A549 (cell line): ENCODE measurements around the gene RALGAPA1. TPM values are rescaled to one million over a fixed set of nuclear protein-coding genes. Genes with fewer than 3 reads are reported as not detected.

ENCODE experiments used
- ATAC-seq, 2 experiments: fragments of 200-7000 bp in 1 of 2; fragments of >200 bp in 1 of 2; cut with Nextera tagmentation in 1 of 2; cut with Tn5 transposase in 1 of 2; 3 replicates each; pipeline versions ENCODE4 v1.8.0 to v1.9.1; 2018 to 2020; ENCODE audit warnings: mild to moderate bottlenecking in 1 of 2, moderate library complexity in 1 of 2
- CTCF ChIA-PET: fragments of 300-600 bp; sonication (Branson Sonifier 250); formaldehyde crosslinking; extraction: SDS; loops from one replicate; lab custom pipeline; 2021; ENCODE audit warnings: antibody characterized with exemption, inconsistent platforms; lab: Yijun Ruan, JAX
- POLR2A ChIA-PET: fragments of 350-600 bp; formaldehyde crosslinking; extraction: SDS; loops from one replicate; lab custom pipeline; 2021; ENCODE audit warnings: antibody characterized with exemption, inconsistent platforms; lab: Yijun Ruan, JAX
- DNase-seq, 2 experiments: peaks; one replicate each; pipeline versions ENCODE4 v3.0.0 to v3.0.0-alpha.2; 2011 to 2016; ENCODE audit warnings: low read depth in 1 of 2, low spot score in 1 of 2
- FAIRE-seq: peaks from 2 replicates; lab custom pipeline; 2011; peaks lifted over from hg19 to GRCh38; lab: Jason Lieb, UNC
- H3K27ac ChIP-seq, 2 experiments: fragments of >200 bp; sonication (Bioruptor Twin); formaldehyde crosslinking; 3 replicates each; pipeline ENCODE4 v1.5.1; 2016 to 2017
- H3K4me1 ChIP-seq: fragments of >200 bp; sonication (Bioruptor Twin); formaldehyde crosslinking; 3 replicates; pipeline ENCODE4 v1.6.1; 2016
- H3K4me2 ChIP-seq: fragments of >200 bp; sonication (Bioruptor Twin); formaldehyde crosslinking; 3 replicates; pipeline ENCODE4 v1.6.1; 2016
- H3K4me3 ChIP-seq: fragments of >200 bp; sonication (Bioruptor Twin); formaldehyde crosslinking; 3 replicates; pipeline ENCODE4 v1.5.1; 2016
- H3K9me3 ChIP-seq: fragments of >200 bp; sonication (Bioruptor Twin); formaldehyde crosslinking; 3 replicates; pipeline ENCODE4 v1.6.1; 2016
- CTCF ChIP-seq: fragments of >200 bp; sonication (Bioruptor Twin); formaldehyde crosslinking; IDR thresholded peaks from 3 replicates; pipeline ENCODE4 v1.5.1; 2016
- ELK1 ChIP-seq: fragments of 150-350 bp; IDR thresholded peaks from 2 replicates; pipeline ENCODE4 v1.6.1; 2014; ENCODE audit warnings: low read depth, mild to moderate bottlenecking, low read length
- FOXS1 ChIP-seq: fragments of 250-450 bp; sonication (Bioruptor Pico); IDR thresholded peaks from 2 replicates; pipeline ENCODE4 v1.5.0; 2020; ENCODE audit warnings: mild to moderate bottlenecking, moderate library complexity
- HDAC2 ChIP-seq: fragments of 200-600 bp; sonication (generic); IDR thresholded peaks from 2 replicates; pipeline ENCODE4 v1.6.1; 2016
- HES2 ChIP-seq: fragments of >200 bp; sonication (Bioruptor Twin); formaldehyde crosslinking; IDR thresholded peaks from 2 replicates; pipeline ENCODE4 v1.6.1; 2016
- HOXB13 ChIP-seq: fragments of 250-450 bp; sonication (Bioruptor Pico); IDR thresholded peaks from 2 replicates; pipeline ENCODE4 v1.5.0; 2020; ENCODE audit warnings: low read depth, mild to moderate bottlenecking, moderate library complexity
- JUNB ChIP-seq: fragments of >200 bp; sonication (Bioruptor Twin); formaldehyde crosslinking; IDR thresholded peaks from 2 replicates; pipeline ENCODE4 v1.6.1; 2016
- KDM5A ChIP-seq: fragments of 200-600 bp; sonication (generic); IDR thresholded peaks from 2 replicates; pipeline ENCODE4 v1.6.1; 2016; ENCODE audit warnings: antibody characterized with exemption, mild to moderate bottlenecking
- MAX ChIP-seq: IDR thresholded peaks from 2 replicates; pipeline ENCODE4 v1.6.1; 2012
- MYC ChIP-seq: IDR thresholded peaks from 2 replicates; pipeline ENCODE4 v1.6.1; 2012; ENCODE audit warnings: mild to moderate bottlenecking, inconsistent platforms, low read length, improper control_type of control experiment, borderline replicate concordance
- NR3C1 ChIP-seq: fragments of >200 bp; sonication (Bioruptor Twin); formaldehyde crosslinking; IDR thresholded peaks from 3 replicates; pipeline ENCODE4 v1.6.1; 2017
- POLR2A ChIP-seq: IDR thresholded peaks from 2 replicates; pipeline ENCODE4 v1.6.1; 2012; ENCODE audit warnings: mild to moderate bottlenecking, low read length
- POLR2AphosphoS2 ChIP-seq: conservative IDR thresholded peaks from 2 replicates; pipeline ENCODE4 v1.6.1; 2012; ENCODE audit warnings: low read length, improper control_type of control experiment, inconsistent platforms
- RAD21 ChIP-seq, 2 experiments: fragments of >200 bp in 1 of 2; sonication (Bioruptor Twin) in 1 of 2; formaldehyde crosslinking in 1 of 2; IDR thresholded peaks in 1 of 2; conservative IDR thresholded peaks in 1 of 2; 2 replicates in 1 of 2; 3 replicates in 1 of 2; pipeline ENCODE4 v1.6.1; 2012 to 2018; ENCODE audit warnings: inconsistent platforms in 1 of 2
- RCOR1 ChIP-seq: fragments of 150-350 bp; IDR thresholded peaks from 2 replicates; pipeline ENCODE4 v1.6.1; 2014; ENCODE audit warnings: antibody characterized with exemption, low read length, low read depth
- SMC3 ChIP-seq: fragments of >200 bp; sonication (Bioruptor Twin); formaldehyde crosslinking; IDR thresholded peaks from 3 replicates; pipeline ENCODE4 v1.6.1; 2018; ENCODE audit warnings: inconsistent platforms
- SREBF2 ChIP-seq: fragments of 450-650 bp; IDR thresholded peaks from 2 replicates; pipeline ENCODE4 v1.6.1; 2014; ENCODE audit warnings: mild to moderate bottlenecking, moderate library complexity
- ZSCAN20 ChIP-seq: fragments of 250-450 bp; sonication (Bioruptor Pico); IDR thresholded peaks from 2 replicates; pipeline ENCODE4 v1.8.0; 2022; ENCODE audit warnings: mild to moderate bottlenecking, moderate library complexity
- WGBS: methylation state at CpG from one replicate; pipeline ENCODE4 v1.1.6; 2017; ENCODE audit errors: missing lambda C conversion rate; 5-methylcytosine and 5-hydroxymethylcytosine counted together
- polyA plus RNA-seq, 4 experiments: library from polyadenylated mRNA; depleted of rRNA in 3 of 4; stranded (reverse); fragments of >200 nt; fragmentation: RNase III in 1 of 4; extraction: RNeasy Plus Mini Kit Qiagen cat#74134 plus additional on column Dnase treatment in 1 of 4; gene quantifications; 2 replicates in 3 of 4; 3 replicates in 1 of 4; pipeline ENCODE4 v1.2.3, GENCODE V29; 2011 to 2017

The RALGAPA1 gene
- polyA plus RNA-seq, 2 of the 4 experiments (the other 2 are of a cell fraction): 8.2 to 17.1 TPM

GRCh38 chr14:35534208-35534872, 274.8 kb downstream of the RALGAPA1 start:
- ATAC-seq (peak; percentile 55 to 68), DNase-seq (peak in 1 of 2 experiments; percentile 62)
- POLR2A ChIA-PET: no interaction called here
- CTCF ChIA-PET: interaction anchor here (0.6 to 1.2 kb wide), 5 partner anchors 17 to 151 kb away, joined by 3 read pairs; no protein-coding TSS in a partner anchor
- peak overlapping the region; percentile 61 for H3K4me3 ChIP-seq
- WGBS: 14% methylated on average over 23 of the region's 77 CpGs
- H3K4me1 ChIP-seq: peaks cover 6% of the 10 kb centered on the region; the same call in 2 of the 3 replicates
- H3K27ac ChIP-seq: no peak overlapping the region
- TF ChIP-seq JUNB (no peak), SREBF2 (no peak), HES2 (no peak), RAD21 (conservative IDR thresholded peaks at IDR 0.05 in 1 of 2, IDR thresholded peaks at IDR 0.05 in 1 of 2) (no peak), HDAC2 (no peak), RCOR1 (no peak), HOXB13 (no peak), CTCF (peak; percentile 15; the same call in 1 of the 3 replicates), FOXS1 (CRISPR knock-in tag) (no peak), POLR2AphosphoS2 (no peak), ELK1 (no peak), ZSCAN20 (CRISPR knock-in tag) (no peak), KDM5A (no peak), SMC3 (0 out of 3 replicates have a peak, but pooled peaks have one; percentile 8), NR3C1 (no peak), MYC (no peak), POLR2A (no peak)
- TF ChIP-seq, all 56 proteins: peak for 2
- Histone ChIP-seq H3K9me3 (no peaks in the 10 kb centered on the region), H3K4me2 (peak overlapping the region; percentile 96)
- FAIRE-seq: no peak

- H3K4me3 ChIP-seq: peak within 1 kb of the TSS; percentile 61
- peak; percentile 63 for TF ChIP-seq MAX
- TF ChIP-seq HDAC2: no peak
- TF ChIP-seq, all 56 proteins: peak for 1
- H3K9me3 ChIP-seq: no peaks in the 10 kb centered on the region
- peak within 1 kb of the TSS in 1 of 2 experiments; percentile 9; a peak in 2 of 6 replicates for H3K27ac ChIP-seq
- CTCF ChIA-PET: interaction anchor here (1.1 to 1.2 kb wide), 2 partner anchors 94 to 111 kb away, joined by 3 read pairs; no protein-coding TSS in a partner anchor
- WGBS: 2% methylated on average over 28 of the region's 100 CpGs
- ATAC-seq: peak; percentile 87 to 95
- H3K4me1 ChIP-seq: peaks cover 6% of the 10 kb centered on the region; the same call in 2 of the 3 replicates
- H3K4me2 ChIP-seq: peak within 1 kb of the TSS; percentile 96
- POLR2A ChIA-PET: interaction anchor here (0.6 kb wide), 1 partner anchor 800 kb away, joined by 3 read pairs; no protein-coding TSS in a partner anchor
- FAIRE-seq: no peak
- DNase-seq: peak; percentile 60 to 73
Observed at GRCh38 chr14:35533357-35534207, 275.5 kb downstream of the RALGAPA1 start, which contains the start of gene INSM2. Gene INSM2 (plus strand): TSS chr14:35534164. CDS start chr14:35534253, 89 bp downstream.
